Stimulated activated CD4-positive, alpha-beta T cell treated with anti-CD3 and anti-CD28 coated beads, Interleukin-1b, Interleukin-23, amount 100 ng/mL, for 24 hours (primary cell): ENCODE data around the gene C1orf21.

Experiments used
- DNase-seq, 4 experiments: peaks; one replicate each; pipeline ENCODE4 v3.0.0-alpha.2; 2020; ENCODE audit warnings: low read depth in 4 of 4, low spot score in 1 of 4

The C1orf21 gene

DNA sequence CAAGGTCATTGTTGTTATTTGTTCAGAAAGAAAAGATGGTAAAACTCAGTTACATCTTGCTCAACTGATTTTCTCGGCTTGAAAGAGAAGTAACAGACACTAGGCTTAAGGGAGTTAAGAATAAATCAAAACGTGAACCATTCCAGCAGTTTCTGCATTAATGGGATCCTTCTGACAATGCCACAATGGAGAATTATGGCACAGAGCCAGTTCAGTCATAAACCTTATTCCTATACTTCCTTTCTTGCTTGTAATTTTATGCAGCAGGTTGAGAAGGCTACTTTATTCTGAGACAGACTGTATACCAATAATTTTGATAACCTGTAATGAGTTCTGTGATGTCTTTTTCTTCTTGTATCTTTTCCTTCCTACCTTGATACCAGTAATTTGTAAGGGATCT, 167.0 kb downstream of the C1orf21 start:
- no peak for DNase-seq

GRCh38 chr1:184555665-184556641, 169.1 kb downstream of the C1orf21 start:
- no peak for DNase-seq

GRCh38 chr1:184556665-184557064, 169.8 kb downstream of the C1orf21 start:
- DNase-seq = no peak

DNA sequence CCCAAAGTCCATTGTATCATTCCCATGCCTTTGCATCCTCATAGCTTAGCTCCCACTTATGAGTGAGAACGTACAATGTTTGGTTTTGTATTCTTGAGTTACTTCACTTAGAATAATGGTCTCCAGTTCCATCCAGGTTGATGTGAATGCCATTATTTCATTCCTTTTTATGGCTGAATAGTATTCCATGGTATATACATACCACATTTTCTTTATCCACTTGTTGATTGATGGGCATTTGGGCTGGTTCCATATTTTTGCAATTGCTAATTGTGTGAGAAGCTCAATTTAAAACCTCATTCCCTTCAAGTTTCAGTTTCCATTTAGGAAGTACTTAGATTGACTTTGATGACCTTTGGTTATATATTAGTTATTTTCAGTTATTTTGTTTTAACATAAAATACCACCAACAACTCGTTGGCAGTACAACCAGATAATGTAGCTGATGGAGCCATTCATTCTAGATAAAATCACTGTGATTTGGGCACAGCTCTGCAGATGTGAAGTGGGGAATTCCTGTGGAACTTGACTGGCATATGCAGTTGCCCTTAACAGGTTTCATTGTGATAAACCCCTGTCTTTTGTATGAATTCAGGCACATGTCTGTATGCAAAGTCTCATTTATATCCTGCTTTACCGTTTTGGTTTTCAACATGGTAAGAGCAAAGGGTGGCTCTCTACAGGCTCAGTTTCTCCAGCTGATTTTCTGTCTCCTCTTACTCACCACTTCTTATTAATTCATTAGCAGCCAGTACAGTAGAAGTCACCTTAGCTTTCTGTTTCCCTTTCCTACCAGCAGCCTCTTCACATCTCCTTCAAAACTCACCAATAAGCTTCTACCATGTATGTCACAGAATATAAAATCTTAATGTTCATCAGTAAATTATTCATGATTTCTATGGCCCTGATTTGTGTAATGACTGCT, 170.9 kb downstream of the C1orf21 start:
- no peak for DNase-seq

DNA sequence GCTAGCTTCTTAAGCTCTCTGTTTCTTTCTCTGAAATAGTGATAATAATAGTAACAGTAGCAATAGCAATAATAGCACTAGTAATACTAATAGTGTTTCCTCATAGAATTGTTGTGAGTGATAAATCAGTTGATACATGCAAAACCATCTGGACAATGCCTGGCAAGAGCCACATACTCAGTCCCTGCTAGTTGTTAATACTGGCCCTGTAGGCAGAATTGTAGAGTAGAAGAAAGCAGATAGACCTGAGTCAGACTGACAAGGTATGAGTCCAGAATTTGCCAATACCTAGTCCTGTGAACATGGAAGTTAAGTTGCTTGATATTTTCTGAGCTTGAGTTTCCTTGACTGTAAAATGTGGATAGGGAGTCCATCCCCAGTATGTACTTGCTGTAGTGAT, 171.9 kb downstream of the C1orf21 start:
- DNase-seq = no peak

DNA sequence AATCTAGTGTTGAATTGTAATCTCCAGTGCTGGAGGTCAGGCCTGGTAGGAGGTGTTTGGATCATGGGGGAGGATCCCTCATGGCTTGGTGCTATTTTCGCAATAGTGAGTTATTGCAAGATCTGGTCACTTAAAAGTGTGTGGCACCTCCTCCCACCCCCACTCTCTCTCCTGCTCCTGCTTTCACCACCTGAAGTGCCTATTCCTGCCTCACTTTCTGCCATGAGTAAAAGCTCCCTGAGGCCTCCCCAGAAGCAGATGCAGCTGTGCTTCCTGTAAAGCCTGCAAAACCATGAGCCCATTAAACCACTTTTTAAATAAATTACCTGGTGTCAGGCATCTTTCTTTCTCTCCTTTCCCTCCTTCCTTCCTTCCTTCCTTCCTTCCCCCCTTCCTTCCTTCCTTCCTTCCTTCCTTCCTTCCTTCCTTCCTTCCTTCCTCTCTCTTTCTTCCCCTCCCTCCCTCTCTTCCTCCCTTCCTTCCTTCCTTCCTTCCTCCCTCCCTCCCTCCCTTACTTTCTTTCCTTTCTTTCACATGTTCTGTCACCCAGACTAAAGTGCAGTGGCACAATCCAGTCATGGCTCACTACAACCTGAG, 172.4 kb downstream of the C1orf21 start:
- DNase-seq = no peak

GRCh38 chr1:184562806-184563205, 176.0 kb downstream of the C1orf21 start:
- DNase-seq = no peak

- DNase-seq = no peak
Observed at GRCh38 chr1:184563308-184563707, 176.5 kb downstream of the C1orf21 start.

DNA sequence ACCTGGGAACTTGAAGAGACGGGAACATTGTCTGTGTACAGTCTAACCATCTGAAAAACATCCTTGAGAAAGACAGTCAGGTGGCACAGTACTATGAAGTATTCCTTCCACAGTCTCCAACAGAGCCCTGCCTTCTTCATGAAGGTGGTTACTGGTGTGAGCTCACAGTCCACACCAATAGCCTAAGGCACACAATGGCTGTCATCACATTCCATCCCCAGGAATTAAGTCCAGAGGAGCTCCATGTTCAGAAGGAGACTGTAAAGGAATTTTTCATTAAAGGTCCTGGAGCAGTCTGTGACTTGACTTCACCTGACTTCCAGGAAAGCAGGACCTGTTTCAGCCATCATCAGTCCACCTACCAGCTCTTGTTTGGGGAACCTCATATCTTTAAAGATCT, 180.2 kb downstream of the C1orf21 start:
- no peak for DNase-seq

GRCh38 chr1:184567637-184568036, 180.8 kb downstream of the C1orf21 start:
- no peak for DNase-seq

DNA sequence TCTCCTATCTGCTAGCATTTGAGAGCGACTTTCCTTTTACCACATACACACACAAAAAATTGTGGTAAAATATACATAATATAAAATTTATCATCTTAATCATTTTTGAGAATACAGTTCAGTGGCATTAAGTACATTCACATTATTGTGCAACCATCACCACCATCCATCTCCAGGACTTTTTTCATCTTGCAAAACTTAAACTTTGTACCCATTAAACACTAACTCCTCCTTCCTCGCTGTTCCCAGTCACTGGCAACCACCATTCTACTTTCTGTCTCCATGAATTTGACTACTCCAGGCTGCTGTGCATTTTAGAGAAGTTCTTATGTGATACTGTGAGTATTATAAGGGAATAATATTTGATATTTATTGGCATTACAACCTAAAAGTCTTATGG, 181.3 kb downstream of the C1orf21 start:
- DNase-seq = no peak

- DNase-seq = no peak
Observed at GRCh38 chr1:184569106-184569505, 182.3 kb downstream of the C1orf21 start.

DNA sequence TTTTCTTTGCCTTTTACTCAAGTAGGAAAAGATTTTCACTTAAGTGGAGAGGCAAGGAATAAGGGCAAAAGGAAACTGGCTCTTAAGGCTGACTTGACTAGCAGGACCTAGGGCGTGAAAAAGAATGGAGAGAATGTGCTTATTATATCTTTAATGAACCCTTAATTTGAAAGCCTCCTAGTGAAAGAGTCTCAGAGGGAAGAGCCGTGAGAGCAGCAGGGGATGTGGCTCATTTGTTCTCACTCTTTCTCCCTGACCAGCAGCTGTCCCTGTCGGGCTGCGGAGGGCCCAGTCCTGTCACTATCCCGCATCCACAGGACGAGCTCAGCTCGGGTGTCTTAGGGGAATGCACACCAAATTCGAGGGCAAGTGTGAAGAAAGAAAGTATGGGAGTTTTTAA, 187.8 kb downstream of the C1orf21 start:
- DNase-seq = no peak

GRCh38 chr1:184576822-184577221, 190.0 kb downstream of the C1orf21 start:
- no peak for DNase-seq

DNA sequence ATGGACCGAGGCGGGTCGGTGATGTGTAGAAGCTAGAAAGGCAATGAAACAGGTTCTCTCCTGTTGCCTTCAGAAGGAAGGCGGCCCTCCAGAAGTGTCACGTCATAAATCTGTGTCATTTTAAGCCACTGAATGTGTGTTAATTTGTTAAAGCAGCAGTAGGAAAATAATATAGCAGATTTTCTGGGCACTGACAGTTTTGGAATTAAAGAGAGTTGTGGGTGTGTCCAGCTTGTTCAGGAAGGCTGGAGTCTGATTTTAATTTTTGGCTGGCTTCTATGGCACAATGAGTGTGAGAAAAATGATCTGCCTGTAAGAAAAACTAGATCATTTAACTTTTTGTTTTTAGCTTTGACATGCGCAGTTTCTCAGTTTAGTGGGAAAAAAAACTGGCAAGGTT, 190.5 kb downstream of the C1orf21 start:
- no peak for DNase-seq

- DNase-seq = no peak
Observed at GRCh38 chr1:184582411-184582810, 195.6 kb downstream of the C1orf21 start.

- DNase-seq = no peak
Observed at GRCh38 chr1:184583849-184584248, 197.0 kb downstream of the C1orf21 start.

DNA sequence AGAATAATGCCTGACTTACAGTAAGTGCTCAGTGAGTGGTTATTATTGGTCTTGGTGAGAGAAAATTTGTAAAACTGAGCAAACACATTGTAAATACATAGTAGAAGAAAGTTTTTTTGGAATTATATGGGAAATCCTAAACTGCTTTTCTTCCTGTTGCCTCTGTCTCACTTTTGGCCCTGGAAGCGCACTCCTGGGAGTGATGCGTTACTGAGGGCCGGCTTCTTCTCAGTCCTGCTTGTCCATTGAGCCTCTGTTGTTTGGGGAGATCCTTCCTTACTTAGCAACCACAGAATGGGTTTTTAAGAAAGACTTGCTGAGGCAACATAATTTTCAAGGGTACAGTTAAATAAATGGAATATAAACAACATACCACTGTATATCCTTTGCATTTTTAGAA, 201.9 kb downstream of the C1orf21 start:
- no peak for DNase-seq

DNA sequence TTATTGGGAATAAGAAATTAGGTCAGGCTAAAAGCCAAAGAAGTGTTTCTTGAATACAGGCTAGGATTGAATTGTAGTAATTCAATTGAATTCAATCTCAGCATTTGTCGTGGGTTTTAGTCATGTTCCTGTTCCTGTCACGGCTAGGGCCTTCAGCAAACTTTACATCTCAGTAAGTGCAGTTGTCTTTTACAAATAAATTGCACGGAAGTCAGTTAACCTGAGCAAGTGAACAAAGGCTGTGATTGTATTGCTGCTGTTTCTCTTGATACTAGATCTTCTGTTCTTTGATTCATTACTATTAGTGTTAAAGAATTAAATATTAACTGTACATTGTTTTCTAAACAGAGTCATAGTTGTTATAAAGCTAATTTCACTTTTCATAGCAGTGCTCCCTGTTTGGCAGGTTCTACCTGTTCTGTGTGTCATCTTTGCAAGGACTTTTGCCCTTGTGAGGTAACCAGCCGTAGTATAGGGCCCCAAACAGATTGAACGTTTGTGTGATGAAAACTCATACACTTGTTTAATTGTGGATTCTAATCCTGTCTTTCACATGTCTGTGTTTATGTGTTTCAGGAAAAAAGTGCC, 203.4 kb downstream of the C1orf21 start:
- DNase-seq = no peak

DNA sequence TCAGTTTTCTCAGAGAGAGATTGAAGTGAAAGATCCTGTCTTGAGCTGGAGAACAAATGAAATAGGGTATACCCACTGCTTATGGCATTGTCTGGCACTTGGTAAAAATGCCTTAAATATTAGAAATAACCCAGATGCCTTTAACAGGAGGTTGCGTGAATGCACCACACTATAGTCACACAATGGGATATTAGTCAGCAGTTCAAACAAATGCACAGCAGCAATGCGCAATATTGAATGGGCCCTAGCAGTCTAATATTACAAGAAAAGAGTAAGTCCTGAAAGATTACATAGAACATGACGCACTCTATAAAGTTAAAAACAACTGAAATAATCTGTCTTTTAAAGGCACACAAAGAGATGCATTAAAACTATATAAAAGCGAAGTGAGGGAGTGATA, 206.8 kb downstream of the C1orf21 start:
- no peak for DNase-seq

DNA sequence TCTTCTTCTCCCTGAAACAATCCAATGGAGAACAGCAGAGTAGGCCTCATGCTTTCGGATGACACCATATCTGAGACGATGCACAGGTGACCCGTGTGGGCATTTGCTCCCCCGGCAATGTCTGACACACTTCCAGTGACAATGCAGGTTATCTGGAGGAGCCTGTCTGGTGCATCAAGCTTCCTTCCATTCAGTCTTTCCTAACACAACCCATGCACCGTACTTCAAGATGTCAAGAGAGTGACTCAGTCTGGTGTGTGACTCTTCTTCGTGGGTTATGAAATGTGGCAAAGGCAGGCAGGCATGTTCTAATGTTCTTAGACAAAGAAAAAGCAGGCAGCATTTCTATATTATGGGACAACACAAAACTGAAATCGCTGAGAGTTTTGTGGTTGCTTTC, 208.8 kb downstream of the C1orf21 start:
- DNase-seq = no peak
